GM21619 (cell line): Measurements from ENCODE around the gene PRRX2.

ENCODE experiments used
- ATAC-seq: cut with Tn5 transposase; IDR thresholded peaks from one replicate; pipeline ENCODE4 v1.9.1; 2021; ENCODE audit not compliant: unreplicated experiment

PRRX2 gene

DNA sequence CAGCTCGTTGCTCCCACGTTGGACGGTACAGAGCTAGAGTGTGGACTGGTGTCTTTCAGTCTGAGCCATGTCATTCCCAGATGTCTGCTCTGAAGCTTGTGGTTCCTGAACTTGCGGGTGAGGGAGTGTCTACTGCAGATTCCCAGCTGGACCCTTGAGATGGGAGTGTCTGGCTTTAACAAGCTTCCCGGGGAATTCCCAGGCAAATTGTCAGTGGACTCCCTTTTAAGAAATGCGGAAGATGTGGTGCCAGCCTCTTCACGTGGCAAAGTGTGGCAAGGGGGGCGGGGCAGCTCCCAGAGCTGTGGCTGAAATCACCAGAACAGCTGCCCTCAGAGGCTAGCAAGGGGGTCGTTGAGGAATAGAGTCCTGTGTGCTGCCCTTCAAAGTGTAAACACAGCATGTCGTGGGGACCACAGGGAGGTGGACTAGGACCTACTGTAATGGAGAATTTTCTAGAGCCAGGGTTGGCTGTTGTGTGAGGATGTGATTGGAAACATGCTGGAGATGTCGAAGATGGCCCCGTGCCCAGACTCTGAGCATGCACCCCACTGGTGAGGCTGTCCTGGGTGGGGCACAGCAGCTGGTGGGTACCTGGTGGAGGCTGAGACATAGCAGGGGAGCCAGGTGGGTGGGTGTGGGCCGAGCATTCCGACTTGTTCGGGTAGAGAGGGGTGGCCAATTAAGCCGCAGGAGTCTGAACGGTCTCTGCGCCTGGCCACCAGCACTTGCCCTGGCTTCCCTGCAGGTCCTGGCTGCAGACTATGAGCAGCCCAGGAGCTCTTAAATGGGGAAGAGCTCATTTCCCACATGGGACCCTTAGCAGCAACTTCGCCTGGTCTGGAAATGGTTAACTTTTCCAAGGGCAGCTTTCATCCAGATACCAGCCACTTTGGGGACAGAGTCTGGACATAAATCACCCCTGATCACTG is 37.4 kb downstream of the PRRX2 start:
- no peak for ATAC-seq

DNA sequence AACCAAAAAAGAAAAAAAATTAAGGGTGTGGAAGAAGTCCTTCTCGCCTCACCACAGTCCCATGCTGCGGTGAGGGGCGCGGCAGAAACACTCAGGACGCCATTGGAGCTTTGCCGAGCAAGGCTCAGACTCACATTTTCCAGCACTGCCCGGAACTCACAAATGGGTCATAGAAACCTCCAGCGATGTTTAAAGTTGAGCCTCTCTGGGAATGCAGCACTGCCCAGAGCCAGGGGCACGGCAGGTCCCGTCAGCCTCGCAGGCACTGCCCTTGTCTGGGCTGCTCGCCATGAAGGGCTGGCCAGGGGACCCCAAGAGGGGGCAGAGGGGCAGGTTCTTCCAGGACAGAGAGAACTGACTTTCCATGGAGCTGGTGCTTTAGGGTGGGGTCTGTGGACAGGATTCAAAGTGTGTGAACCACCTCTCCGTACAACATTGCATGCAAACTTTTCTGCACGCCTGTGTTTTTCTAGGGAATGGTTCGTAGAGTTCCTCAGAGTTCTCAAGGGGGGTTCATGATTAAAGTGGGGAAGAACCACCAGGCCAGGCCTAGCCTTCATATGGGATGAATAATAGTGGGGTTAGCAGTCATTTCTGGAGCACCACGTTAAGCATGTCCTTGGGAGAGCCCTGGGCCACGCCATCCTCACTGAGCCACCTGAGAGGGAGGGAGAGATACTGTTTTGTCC is 38.4 kb downstream of the PRRX2 start:
- no peak for ATAC-seq

DNA sequence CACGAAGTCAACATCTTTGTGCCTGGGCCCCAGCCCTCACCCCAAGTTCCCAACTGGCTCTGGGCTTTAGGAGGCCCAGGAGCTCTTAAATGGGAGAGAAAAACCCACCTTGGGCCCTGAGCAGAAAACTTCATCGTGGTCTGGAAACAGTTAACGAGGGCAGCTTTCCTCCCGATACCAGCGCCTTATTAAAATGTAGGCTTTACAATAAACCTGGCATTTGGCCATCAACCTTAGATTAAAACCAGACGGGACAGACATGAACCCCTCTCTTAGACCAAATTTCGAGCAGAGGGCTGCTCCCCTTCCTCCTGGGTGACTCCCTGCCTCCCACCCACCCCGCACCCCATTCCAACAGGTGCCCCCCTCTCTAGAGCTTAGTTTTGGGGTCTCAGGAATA is 39.4 kb downstream of the PRRX2 start:
- ATAC-seq = no peak

- no peak for ATAC-seq
Measured at GRCh38 chr9:129708793-129709192, 43.3 kb downstream of the PRRX2 start.

DNA sequence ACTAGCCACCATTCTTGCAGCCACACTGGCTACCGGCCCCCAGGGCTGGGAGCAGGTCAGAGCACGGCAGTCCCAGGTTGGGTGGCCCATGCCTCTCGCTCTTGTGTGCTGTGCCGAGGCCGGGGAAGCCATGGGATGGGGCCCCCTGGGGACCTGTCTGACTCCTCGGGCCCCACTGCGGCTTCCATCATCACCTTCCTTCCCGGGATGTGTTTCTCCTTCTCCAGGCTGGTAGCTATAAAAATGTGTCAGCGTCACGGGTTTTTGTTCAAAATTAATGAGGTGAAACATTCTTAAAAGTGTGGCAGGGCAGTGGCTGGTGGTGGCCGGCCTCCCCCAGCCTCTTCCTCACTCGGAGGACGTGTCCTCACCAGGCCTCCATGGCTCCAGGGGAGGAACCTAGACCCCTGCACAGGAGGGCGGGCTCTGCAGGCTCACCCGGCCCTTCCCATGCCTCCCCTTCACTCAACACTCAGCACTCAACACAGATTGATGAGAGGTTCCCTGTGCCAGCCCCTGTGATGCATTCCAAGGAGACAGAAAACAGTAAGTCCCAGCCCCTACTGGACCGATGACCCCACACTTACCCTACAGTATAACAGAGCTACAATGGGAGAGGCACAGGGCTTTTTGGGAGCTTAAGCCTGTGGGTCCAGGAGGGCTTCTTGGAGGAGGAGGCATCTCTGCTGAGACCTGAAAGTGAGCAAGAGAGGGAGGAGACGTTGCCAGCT is 44.2 kb downstream of the PRRX2 start:
- ATAC-seq = no peak

DNA sequence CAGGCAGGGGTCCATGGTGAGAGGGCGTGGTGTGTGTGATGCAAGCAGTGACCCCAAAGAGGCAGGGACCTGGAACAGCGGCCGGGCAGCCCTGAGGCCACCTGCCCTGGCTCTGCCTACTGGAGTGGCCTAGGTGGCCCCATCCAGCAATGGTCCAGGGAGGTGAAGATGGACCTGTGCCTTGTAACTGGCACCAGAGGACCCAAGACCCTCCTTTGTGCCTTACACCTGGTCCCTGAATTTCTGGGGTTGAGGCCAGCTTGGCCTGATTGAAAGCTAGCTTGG is 44.7 kb downstream of the PRRX2 start:
- no peak for ATAC-seq

DNA sequence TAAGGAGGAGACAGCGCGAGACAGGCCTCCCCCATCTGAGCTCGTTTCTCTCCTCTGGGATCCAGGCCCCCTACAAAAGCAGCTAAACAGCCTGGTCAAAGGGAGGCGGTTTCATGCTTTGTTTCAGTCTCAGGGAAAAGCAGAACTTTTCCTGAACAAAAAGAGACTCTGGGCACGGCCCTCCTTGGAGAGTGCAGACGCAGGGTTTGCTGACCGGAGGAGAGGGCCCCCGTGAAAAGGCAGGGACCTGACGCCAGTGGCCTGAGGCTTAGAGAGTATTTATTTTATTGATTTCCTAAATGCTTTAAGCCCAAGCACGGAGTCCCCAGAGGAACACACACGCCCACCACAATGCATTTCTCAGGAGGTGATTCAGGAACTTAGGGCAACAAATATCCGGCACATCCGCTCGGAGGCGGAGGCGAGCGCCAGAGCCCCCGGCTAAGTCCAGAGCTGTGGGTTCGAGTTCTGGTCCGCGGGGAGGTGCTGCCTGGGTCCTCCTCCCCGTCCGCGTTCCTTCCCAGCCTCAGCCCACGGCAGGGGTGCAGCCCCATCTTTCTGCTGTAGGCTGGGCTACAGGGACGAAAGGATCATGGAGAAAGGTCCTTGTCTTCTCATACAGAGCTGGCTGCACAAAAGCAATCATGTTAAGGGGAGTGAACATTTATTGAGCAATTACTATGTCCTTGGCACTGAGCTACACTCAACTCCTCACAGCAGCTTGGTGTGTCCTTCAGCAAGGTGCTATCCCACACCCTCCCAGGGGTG is 47.4 kb downstream of the PRRX2 start:
- ATAC-seq = no peak

GRCh38 chr9:129713402-129713679 is 47.9 kb downstream of the PRRX2 start:
- no peak for ATAC-seq

- ATAC-seq = no peak
Measured at GRCh38 chr9:129714511-129715061, 49.1 kb downstream of the PRRX2 start.

- no peak for ATAC-seq
Measured at GRCh38 chr9:129716091-129716490, 50.6 kb downstream of the PRRX2 start.

- no peak for ATAC-seq
Measured at GRCh38 chr9:129717991-129718390, 52.5 kb downstream of the PRRX2 start.

GRCh38 chr9:129718647-129719046 is 53.2 kb downstream of the PRRX2 start:
- no peak for ATAC-seq

DNA sequence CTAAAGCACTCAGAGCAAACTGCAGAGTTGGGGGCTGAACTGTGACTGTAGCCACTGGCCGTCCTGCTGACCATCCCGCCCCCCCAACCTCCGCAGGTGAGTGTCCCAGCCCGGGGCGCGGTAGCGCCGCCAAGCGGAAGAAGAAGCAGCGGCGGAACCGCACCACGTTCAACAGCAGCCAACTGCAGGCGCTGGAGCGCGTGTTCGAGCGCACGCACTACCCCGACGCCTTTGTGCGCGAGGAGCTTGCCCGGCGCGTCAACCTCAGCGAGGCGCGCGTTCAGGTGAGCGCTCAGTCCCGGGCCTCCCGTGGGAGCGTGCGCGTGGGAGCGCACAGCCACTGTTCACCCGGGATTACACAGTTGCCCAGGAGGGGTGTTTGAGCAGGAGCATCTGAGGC is 53.7 kb downstream of the PRRX2 start:
- no peak for ATAC-seq

DNA sequence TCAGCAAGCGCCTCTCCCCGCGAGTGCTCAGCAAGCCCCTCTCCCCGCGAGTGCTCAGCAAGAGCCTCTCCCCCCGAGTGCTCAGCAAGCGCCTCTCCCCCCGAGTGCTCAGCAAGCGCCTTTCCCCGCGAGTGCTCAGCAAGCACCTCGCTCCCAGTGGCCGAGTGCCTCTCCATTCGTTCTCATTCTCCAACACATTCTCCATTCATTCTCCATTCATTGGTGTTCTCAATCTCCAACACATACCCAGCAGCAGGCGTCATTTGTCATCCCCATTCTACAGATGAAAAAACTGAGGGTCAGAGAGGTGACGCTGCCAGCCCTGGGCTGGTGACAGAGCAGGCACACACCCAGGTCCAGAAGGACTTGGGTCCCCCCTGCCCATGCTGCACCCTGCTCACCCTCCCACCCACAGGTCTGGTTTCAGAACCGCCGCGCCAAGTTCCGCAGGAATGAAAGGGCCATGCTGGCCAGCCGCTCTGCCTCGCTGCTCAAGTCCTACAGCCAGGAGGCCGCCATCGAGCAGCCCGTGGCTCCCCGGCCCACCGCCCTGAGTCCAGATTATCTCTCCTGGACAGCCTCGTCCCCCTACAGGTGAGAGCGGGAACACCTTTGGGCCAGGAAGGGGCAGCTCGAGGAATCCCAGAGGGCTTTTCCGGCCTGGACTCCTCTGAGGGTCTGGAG is 54.9 kb downstream of the PRRX2 start:
- ATAC-seq = no peak

- no peak for ATAC-seq
Measured at GRCh38 chr9:129720865-129721545, 55.6 kb downstream of the PRRX2 start.

DNA sequence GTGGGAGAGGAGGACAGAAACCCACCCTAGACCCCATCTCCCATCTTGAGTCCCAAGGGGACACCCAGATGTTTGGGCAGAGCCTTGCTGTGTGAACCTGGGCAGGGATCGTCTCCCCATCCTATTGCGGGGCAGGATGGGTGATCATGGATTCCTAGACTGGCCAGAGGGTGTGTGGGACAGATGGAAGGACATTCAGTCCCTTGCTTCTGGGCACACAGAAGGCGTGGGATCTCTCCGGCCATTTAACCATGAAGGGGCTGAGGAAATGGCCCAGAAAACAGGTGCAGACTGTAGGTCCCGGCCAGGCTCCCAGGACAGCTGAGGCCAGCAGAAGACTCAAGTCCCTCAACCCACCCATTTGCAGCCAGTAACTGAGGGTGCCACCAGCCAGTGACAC is 57.5 kb downstream of the PRRX2 start:
- no peak for ATAC-seq

GRCh38 chr9:129724456-129725190 is 59.2 kb downstream of the PRRX2 start:
- ATAC-seq = no peak

DNA sequence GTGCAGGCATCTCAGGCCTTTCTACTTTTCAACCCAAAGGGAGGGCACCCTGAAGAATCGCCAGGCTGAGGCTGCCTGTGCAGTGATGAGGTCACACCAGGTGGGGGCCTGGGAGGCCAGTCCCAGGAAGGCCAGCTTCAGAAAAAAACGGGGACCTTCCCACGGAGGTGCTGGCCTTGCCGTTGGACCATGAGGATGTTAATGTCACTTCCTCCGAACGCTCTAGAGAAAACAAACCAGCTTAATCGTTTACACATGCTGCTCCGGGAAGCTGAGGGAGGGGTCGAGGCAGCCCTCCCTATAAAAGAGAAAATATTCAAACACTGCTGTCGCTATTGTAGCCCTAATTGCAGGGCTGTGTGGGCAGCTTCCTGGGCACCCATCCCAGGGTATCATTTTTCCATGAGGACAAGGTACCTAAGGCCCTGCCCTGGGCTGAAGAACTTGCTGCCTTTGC is 60.4 kb downstream of the PRRX2 start:
- ATAC-seq = no peak
